Inflammatory macrophage (primary cell): ENCODE results near the gene YTHDC1.
A peak's percentile ranks its signal among the peaks of the same experiment; 100 is the strongest.
"Not testable (repeated sequence)": the region's sequence is repeated elsewhere in the genome, so short reads cannot be mapped to it uniquely, and the experiment has no call there.

Experiments
- DNase-seq, 2 donors: peaks; one replicate each; pipeline ENCODE4 v3.0.0-alpha.2; 2020 to 2022

YTHDC1 gene

DNA sequence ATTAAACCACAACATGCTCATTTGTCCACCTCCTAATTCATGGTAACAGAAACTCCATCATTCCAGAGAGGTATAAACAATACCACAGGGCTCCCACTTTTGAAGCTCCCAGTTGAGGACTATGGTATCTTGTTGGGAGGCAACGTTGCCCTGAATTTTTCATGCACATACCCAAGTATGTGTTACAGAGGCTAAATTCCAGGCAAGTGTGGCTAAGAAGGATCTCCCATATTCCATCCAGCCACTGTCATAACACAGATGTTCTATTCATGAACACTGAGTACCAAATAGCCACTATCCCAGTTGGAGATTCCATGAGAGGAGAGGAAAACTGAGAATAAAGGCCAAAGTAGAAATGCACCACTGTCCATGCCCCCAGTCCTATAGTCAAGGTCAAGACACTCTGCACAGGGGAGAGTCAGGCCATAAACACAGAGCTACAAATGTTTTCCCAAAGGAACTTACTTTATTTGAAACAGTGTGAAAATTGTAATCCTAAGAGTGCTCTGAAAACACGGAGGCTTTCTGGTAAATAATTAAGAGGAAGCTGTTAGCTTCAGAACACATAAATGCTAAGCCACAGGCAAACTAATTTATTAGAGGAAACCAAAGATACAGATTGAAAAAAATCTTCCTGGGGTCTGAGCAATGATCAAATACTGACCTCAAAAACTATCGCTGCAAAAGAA is 62.0 kb downstream of the YTHDC1 start:
- DNase-seq, result no peak

DNA sequence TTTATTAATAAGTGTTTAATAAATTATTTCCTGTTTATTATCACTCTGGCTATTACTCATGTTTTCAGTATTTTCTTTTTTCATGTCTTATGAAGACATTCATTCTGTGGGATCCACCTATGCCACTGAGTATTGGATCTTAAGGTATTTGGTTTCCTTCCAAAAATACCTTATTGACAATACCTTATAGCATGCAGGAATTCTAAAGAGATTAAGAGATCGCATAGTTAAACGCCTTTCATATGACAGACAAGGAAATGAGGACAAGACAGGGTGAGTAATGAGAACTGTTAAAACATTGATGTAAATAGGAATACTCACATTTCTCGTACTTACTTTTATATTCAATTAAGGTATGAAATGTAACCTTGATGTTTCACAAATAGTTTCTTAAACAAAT is 66.2 kb downstream of the YTHDC1 start:
- no peak for DNase-seq

- no peak for DNase-seq
Observed at GRCh38 chr4:68283095-68283494, 66.8 kb downstream of the YTHDC1 start.

GRCh38 chr4:68281796-68282740 is 67.8 kb downstream of the YTHDC1 start:
- DNase-seq, result not testable (repeated sequence)

DNA sequence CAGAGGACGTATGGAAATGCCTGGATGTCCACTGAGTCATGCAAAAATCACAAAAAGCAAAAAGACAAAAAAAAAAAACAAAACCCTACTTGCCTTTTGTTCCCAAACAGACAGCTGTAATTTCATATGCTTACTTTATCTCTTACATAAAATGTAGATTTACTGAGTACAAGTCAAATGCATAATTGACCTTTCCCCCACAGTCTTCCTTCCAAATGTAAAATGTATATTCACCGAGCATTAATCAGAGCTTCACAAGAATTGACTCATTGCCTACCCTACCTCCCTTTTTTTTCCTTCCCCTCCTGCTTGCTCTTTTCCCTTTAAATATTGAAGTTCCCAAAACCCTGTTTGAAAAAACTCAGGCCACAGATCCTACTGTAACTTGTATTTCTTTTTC is 71.9 kb downstream of the YTHDC1 start:
- no peak for DNase-seq

DNA sequence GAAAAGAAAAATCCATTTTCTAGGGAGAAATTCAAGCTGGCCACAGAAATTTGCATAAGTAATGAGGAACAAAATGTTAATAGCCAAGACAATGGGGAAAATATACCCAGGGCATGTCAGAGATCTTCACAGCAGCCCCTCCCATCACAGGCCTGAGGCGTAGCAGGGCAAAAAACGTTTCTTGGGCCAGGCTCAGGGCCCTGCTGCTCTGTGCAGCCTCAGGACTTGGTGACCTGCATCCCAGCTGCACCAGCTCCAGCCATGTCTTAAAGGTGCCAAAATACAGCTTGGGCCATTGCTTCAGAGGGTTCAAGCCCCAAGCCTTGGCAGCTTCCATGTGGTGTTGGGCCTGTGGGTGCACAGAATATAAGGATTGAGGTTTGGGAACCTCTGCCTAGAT is 72.3 kb downstream of the YTHDC1 start:
- no peak for DNase-seq

DNA sequence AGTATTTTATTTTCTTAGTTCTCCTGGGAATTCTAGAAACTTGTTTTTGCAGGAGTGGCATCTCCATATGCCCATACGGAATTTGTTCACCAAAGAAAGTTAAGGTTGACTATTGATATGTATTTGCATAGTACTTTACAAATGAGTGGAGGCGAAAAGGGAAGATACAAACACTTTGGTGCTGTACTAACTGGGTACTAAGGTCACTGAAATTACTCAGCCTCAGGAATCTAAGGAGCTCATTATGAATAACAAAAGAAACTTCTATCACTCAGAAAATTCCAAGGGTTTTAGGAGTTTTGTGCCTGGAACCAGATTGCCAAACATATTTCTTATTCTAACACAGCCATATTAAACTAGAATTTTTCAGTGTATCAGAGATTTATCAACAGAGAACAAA is 77.0 kb downstream of the YTHDC1 start:
- DNase-seq, result no peak

DNA sequence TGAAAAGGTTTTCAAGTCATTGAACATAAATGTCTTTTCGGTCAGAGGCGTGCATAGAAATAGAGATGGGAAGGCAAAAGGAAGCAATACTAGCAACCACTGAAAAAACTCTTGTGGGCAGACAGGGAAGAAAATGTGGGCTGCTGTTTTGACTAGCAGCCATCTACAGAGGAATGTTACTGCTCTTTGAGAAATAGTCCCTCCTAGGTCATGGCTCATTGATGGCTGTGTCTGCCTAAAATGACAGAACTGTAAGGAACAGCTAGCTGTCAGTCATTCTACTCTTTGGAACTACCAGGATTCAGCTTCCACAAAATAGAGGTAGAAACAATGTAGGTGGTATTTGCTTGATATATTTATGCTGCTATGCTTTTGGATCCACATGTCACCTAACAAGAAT is 77.5 kb downstream of the YTHDC1 start:
- no peak for DNase-seq

DNA sequence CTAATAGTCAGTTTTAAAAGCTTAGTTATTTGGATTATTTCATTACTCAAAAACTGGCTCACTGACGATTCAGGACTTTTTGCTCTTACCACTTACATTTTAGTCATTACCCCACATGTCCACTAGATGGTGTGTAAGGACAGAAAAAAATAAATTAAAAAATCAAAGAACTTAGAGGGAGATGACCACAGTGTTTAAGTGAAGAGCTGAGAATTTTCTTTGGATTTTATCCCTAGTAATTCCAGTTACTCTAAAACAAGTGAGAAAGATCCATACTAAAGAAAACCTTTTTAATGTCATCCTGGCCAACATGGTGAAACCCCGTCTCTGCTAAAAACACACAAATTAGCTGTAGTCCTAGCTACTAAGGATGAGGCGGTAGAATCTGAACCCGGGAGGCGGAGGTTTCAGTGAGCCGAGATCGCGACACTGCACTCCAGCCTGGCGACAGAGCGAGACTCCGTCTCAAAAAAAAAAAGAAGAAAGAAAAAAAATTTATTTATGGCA is 78.0 kb downstream of the YTHDC1 start:
- DNase-seq, result peak; percentile 15 to 58

DNA sequence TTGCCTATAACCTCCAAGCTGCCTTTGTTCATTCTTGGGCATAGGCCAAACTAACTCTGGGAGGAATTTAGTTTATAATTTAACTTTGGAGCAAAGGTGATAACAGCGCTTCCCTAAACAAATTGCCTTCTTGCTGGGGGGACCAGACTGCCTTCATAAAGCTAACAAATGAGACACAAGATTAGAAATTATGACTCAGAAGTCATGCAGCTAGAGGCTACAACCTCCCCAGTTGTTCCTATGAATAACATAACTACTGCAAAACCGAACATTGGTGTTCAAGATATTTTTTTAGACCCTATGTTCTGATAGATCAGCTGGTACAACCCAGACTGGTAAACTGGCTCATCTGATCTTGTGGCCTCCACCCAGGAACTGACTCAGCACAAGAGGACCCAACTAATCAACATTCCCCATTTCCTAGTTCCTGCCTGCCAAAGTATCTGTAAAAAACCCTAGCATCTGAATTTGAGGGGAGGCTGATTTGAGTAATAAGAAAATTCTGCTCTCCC is 82.4 kb downstream of the YTHDC1 start:
- DNase-seq, result no peak

GRCh38 chr4:68264875-68265565 is 84.9 kb downstream of the YTHDC1 start:
- DNase-seq, result no peak
